ENCODE data around the gene ASTN2.

The ASTN2 gene

GRCh38 chr9:117303643-117304230 lies 111.1 kb downstream of the ASTN2 start:
- DNase-seq (ENCODE audit: low spot score): no peak

GRCh38 chr9:117302487-117302886 lies 112.4 kb downstream of the ASTN2 start:
- DNase-seq (ENCODE audit: low spot score): no peak

- no peak for DNase-seq (ENCODE audit: low spot score)
Observed at GRCh38 chr9:117300371-117301110, 114.3 kb downstream of the ASTN2 start.

- no peak for DNase-seq (ENCODE audit: low spot score)
Observed at GRCh38 chr9:117296453-117296852, 118.4 kb downstream of the ASTN2 start.

- DNase-seq (ENCODE audit: low spot score): no peak
Observed at GRCh38 chr9:117293206-117294114, 121.4 kb downstream of the ASTN2 start.

GRCh38 chr9:117290856-117291622 lies 123.8 kb downstream of the ASTN2 start:
- DNase-seq (ENCODE audit: low spot score): no peak

- no peak for DNase-seq (ENCODE audit: low spot score)
Observed at GRCh38 chr9:117290306-117290840, 124.5 kb downstream of the ASTN2 start.

GRCh38 chr9:117286245-117286644 lies 128.6 kb downstream of the ASTN2 start:
- DNase-seq (ENCODE audit: low spot score): no peak

- DNase-seq (ENCODE audit: low spot score): no peak
Observed at GRCh38 chr9:117284414-117284813, 130.4 kb downstream of the ASTN2 start.

GRCh38 chr9:117282541-117282940 lies 132.3 kb downstream of the ASTN2 start:
- DNase-seq (ENCODE audit: low spot score): no peak

- DNase-seq (ENCODE audit: low spot score): no peak
Observed at GRCh38 chr9:117278471-117279035, 136.3 kb downstream of the ASTN2 start.

- DNase-seq (ENCODE audit: low spot score): no peak
Observed at GRCh38 chr9:117278020-117278419, 136.8 kb downstream of the ASTN2 start.

GRCh38 chr9:117276444-117276843 lies 138.4 kb downstream of the ASTN2 start:
- no peak for DNase-seq (ENCODE audit: low spot score)

GRCh38 chr9:117273612-117274011 lies 141.2 kb downstream of the ASTN2 start:
- no peak for DNase-seq (ENCODE audit: low spot score)

GRCh38 chr9:117268847-117269446 lies 145.9 kb downstream of the ASTN2 start:
- no peak for DNase-seq (ENCODE audit: low spot score)

GRCh38 chr9:117266855-117267497 lies 147.9 kb downstream of the ASTN2 start:
- DNase-seq (ENCODE audit: low spot score): no peak

GRCh38 chr9:117265253-117265652 lies 149.6 kb downstream of the ASTN2 start:
- DNase-seq (ENCODE audit: low spot score): peak; percentile 75

- DNase-seq (ENCODE audit: low spot score): peak; percentile 68
Observed at GRCh38 chr9:117258184-117258866, 156.5 kb downstream of the ASTN2 start.

- no peak for DNase-seq (ENCODE audit: low spot score)
Observed at GRCh38 chr9:117253261-117253660, 161.6 kb downstream of the ASTN2 start.
